Testis (tissue), 3 donors: ENCODE data around the gene CKLF. TPM values are rescaled to one million over a fixed set of nuclear protein-coding genes. Genes with fewer than 3 reads are reported as not detected.

Experiments used
- DNase-seq: peaks from one replicate; pipeline ENCODE4 v3.0.0-alpha.2; 2019
- H3K27ac ChIP-seq, 2 donors: fragments of 200-600 bp; sonication (generic); one replicate each; pipeline ENCODE4 v1.5.1; 2019
- H3K27me3 ChIP-seq: fragments of 200-600 bp; sonication (generic); one replicate; pipeline ENCODE4 v1.5.1; 2019
- H3K36me3 ChIP-seq: fragments of 200-600 bp; sonication (generic); one replicate; pipeline ENCODE4 v1.5.1; 2017; ENCODE audit warnings: low read depth; ENCODE audit errors: missing control alignments
- H3K4me1 ChIP-seq: fragments of 200-600 bp; sonication (generic); one replicate; pipeline ENCODE4 v1.5.1; 2019
- H3K4me3 ChIP-seq, 2 donors: fragments of 200-600 bp; sonication (generic); one replicate each; pipeline ENCODE4 v1.5.1; 2017 to 2019
- H3K9me3 ChIP-seq: fragments of 200-600 bp; sonication (generic); one replicate; pipeline ENCODE4 v1.5.1; 2017
- POLR2A ChIP-seq: fragments of 450-650 bp; IDR thresholded peaks from one replicate; pipeline ENCODE4 v1.6.1; 2017; ENCODE audit warnings: antibody characterized with exemption, mild to moderate bottlenecking, moderate library complexity
- WGBS, 2 donors: methylation state at CpG; one replicate each; pipeline ENCODE4 v1.1.5; 2018; 5-methylcytosine and 5-hydroxymethylcytosine counted together
- intact Hi-C: fragments of 100-400 bp; cut with DNase I; formaldehyde crosslinking; loops from one replicate; pipeline ENCODE4 v1.15.1; 2023; ENCODE audit warnings: low total_unique reads
- polyA plus RNA-seq: library from polyadenylated mRNA; stranded (reverse); fragments of 350-450 nt; fragmentation: Illumina TruSeq; extraction: RNeasy Lipid Tissue Mini Kit (QIAGEN cat#74804); gene quantifications from one replicate; pipeline ENCODE4 v1.2.3, GENCODE V29; 2014; ENCODE audit warnings: low read depth, low replicate concordance; ENCODE audit not compliant: insufficient read depth
- total RNA-seq, 2 donors: library from RNA; depleted of rRNA; stranded (reverse); fragments of >200 nt; gene quantifications; one replicate each; pipeline ENCODE4 v1.2.3, GENCODE V29; 2016
- TF ChIP-seq, protein P1 (sequence below), 3 experiments: fragments of 450-650 bp in 2 of 3; fragments of 200-600 bp in 1 of 3; sonication (generic) in 1 of 3; IDR thresholded peaks; one replicate each; pipeline ENCODE4 v1.5.1; 2016 to 2019; ENCODE audit warnings: antibody characterized with exemption in 3 of 3, mild to moderate bottlenecking in 2 of 3, moderate library complexity in 1 of 3

The CKLF gene
- total and polyA plus RNA-seq, 3 donors from 2014 or later = 49.5 to 128 (median 71.5) TPM

DNA sequence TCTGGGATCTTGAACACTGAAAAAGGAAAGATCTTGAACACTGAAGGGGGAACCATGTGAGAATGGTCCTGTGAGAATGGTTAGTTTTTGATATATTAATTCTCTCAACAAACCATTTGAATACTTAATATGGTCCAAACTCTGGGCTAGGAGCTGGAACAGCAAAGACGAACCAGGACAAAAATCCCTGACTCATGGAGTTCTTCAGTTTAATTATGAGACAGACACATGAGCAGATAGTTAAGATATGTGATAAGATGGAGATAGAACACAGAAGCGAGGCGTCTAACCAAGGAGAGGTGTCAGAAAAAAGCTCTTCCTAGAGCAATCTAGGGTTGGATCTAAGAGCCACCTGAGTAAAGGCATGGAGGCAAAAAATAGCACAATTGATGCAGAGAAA is 1.6 kb downstream of the CKLF start:
- no peak for DNase-seq
- no peak overlapping the region for H3K27ac ChIP-seq
- intact Hi-C loops = no loop called here
- H3K4me3 ChIP-seq = peak overlapping the region in 1 of 2 donors; percentile 74
- no peaks in the 10 kb centered on the region for H3K9me3 ChIP-seq
- whole genome bisulfite sequencing, 2 donors = 89 to 94% methylated on average over 3 of the region's 3 CpGs
- H3K4me1 ChIP-seq = peaks cover 14% of the 10 kb centered on the region
- no peaks in the 10 kb centered on the region for H3K36me3 ChIP-seq
- H3K27me3 ChIP-seq = no peaks in the 10 kb centered on the region
- no peak for TF ChIP-seq POLR2A
- TF ChIP-seq, protein P1, sequence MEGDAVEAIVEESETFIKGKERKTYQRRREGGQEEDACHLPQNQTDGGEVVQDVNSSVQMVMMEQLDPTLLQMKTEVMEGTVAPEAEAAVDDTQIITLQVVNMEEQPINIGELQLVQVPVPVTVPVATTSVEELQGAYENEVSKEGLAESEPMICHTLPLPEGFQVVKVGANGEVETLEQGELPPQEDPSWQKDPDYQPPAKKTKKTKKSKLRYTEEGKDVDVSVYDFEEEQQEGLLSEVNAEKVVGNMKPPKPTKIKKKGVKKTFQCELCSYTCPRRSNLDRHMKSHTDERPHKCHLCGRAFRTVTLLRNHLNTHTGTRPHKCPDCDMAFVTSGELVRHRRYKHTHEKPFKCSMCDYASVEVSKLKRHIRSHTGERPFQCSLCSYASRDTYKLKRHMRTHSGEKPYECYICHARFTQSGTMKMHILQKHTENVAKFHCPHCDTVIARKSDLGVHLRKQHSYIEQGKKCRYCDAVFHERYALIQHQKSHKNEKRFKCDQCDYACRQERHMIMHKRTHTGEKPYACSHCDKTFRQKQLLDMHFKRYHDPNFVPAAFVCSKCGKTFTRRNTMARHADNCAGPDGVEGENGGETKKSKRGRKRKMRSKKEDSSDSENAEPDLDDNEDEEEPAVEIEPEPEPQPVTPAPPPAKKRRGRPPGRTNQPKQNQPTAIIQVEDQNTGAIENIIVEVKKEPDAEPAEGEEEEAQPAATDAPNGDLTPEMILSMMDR (IDR thresholded peaks at IDR 0.05) = no peak

DNA sequence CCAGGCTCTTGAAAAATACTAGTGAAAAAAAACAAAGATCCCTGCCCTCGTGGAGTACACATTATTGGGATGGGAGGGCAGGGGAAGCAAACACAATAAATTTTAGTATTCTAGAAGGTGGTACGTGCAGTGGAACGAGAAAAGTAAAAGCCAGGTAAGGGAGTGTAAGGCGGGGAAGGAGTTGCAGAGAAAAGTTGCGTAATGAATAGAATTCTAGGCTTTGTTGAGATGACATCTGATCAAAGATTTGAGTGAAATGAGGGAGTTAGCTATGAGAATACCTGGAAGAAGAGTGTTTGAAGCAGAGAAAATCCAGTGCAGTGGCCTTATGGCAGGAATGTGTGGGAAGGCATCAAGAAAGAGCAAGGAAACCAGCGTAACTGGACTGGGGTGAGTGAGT is 2.1 kb downstream of the CKLF start:
- TF ChIP-seq, protein P1 (IDR thresholded peaks at IDR 0.05) = no peak
- no peak for TF ChIP-seq POLR2A
- intact Hi-C loops = no loop called here
- DNase-seq = no peak
- Histone ChIP-seq H3K4me1 (peaks cover 14% of the 10 kb centered on the region), H3K4me3 (no peak overlapping the region), H3K27ac (no peak overlapping the region), H3K9me3 (no peaks in the 10 kb centered on the region), H3K27me3 (no peaks in the 10 kb centered on the region), H3K36me3 (no peaks in the 10 kb centered on the region)
- 89 to 98% methylated on average over 6 of the region's 6 CpGs for WGBS, 2 donors

DNA sequence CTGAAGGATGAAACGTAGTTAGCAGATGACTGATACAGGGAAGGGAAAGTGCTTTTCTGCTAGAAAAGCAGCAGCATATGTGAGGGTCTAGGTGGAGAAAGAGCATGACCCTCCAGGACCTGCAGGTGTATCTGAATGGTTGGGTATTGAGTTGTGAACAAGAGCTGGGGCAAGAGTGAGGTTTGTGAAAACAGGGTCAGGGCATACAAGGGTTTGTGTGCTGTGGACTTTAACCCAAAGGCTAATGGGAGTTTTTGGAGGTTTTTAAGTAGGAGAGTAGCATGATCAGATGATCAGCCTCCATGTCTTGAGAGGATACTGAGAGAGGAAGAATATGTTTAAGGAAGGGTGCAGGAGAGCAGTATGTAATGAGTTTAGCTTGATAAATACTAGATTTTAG is 7.7 kb downstream of the CKLF start:
- Histone ChIP-seq H3K27ac (no peak overlapping the region), H3K36me3 (no peaks in the 10 kb centered on the region), H3K4me3 (no peak overlapping the region), H3K4me1 (no peaks in the 10 kb centered on the region), H3K9me3 (no peaks in the 10 kb centered on the region), H3K27me3 (no peaks in the 10 kb centered on the region)
- 77 to 80% methylated on average over 1 of the region's 1 CpG for WGBS, 2 donors
- intact Hi-C loops = no loop called here
- no peak for DNase-seq
- no peak for TF ChIP-seq POLR2A
- TF ChIP-seq, protein P1 (IDR thresholded peaks at IDR 0.05) = no peak

DNA sequence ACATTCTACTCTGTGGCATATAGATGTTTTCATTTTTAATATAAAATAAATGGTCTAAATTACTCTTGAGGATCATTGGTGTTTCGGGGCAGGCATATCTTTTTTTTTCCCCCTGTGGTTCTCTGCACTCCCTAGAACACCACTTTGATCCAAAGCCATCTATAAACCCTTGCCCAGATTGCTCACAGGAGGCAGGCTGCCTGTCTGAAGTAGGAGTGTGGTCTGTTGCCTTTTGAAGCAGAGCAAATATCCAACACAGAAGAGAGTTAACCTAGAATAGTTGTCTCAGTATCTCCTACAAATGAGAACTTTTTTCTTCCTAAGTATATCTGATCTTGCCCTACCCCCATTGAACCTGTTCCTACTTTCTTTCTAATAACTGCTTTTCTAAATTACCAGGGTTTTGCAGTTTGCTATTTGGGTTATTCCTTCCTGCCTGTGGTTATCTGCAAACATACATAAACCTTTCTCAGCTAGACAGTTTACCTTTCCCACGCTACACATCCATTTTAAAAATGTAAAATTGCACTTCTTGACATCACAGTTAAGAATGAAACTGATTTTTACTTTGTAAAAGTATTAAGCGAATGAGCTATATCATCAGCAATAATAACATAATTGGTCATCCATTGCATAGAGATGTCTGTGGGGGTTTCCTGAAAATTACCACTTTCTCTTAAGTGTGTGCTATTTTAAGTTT is 9.2 kb downstream of the CKLF start:
- H3K27ac ChIP-seq = no peak overlapping the region
- TF ChIP-seq POLR2A = no peak
- TF ChIP-seq, protein P1 (IDR thresholded peaks at IDR 0.05) = no peak
- intact Hi-C loops = no loop called here
- no peaks in the 10 kb centered on the region for H3K4me1 ChIP-seq
- WGBS, 2 donors = 96 to 98% methylated on average over 3 of the region's 3 CpGs
- H3K4me3 ChIP-seq = no peak overlapping the region
- no peaks in the 10 kb centered on the region for H3K36me3 ChIP-seq
- H3K9me3 ChIP-seq = no peaks in the 10 kb centered on the region
- H3K27me3 ChIP-seq = no peaks in the 10 kb centered on the region
- no peak for DNase-seq

DNA sequence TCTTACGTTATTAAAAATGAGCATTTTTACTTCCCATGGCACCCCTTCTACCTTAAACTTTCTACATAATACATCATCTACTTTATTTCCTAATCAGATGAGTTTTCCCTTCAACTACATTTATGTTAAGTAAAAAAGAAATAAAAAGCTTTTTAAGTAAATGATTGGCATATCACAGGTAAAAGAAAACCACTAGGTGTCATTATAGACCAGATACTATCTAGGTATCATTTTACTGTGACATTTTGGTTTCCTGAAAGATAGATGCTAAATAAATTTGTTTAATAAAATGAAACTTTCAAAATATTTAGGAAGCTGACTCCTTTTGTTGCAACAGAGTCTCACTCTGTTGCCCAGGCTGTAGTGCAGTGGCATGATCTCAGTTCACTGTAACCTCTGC is 10.0 kb downstream of the CKLF start:
- Histone ChIP-seq H3K27me3 (no peaks in the 10 kb centered on the region), H3K4me1 (no peaks in the 10 kb centered on the region), H3K9me3 (no peaks in the 10 kb centered on the region), H3K27ac (no peak overlapping the region), H3K36me3 (no peaks in the 10 kb centered on the region), H3K4me3 (no peak overlapping the region)
- no peak for DNase-seq
- TF ChIP-seq, protein P1 (IDR thresholded peaks at IDR 0.05) = no peak
- TF ChIP-seq POLR2A = no peak
- WGBS, 2 donors = 76 to 77% methylated on average over 1 of the region's 1 CpG
- intact Hi-C loops = no loop called here
